Fibroblast of peridontal ligament (primary cell): ENCODE measurements around the gene HECW1.
A peak's percentile ranks its signal among the peaks of the same experiment; 100 is the strongest.

ENCODE experiments used
- DNase-seq: peaks from one replicate; pipeline ENCODE4 v3.0.0-alpha.2; 2010; ENCODE audit errors: extremely low read depth

Gene HECW1

DNA sequence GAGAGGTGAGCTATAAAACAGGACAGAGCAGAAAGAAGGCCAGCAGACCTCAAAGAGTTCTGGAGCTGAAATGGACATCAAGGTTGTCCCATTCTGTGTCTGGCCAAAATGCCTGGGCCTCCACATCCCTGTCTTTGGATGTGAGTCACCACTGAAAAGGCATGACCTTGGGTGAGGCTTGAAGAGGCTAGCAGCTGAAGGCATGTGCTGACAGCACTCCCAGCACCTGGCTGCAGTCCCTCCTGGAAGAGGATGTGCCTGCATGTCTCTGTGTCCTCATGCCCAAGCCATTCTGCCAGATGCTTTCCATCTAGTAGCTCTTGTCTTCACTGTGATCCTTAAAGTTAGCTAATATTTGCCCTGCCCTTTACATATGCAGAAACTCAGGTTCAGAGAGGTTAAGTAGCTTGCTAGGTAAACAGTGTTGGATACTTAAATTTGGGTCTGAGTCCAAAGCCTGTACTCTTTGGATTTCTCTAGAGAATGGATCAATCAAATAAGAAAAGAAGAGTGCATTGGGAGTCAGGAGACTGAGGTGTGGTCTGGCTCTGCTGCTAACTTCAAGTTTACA, 35.8 kb downstream of the HECW1 start:
- no peak for DNase-seq

DNA sequence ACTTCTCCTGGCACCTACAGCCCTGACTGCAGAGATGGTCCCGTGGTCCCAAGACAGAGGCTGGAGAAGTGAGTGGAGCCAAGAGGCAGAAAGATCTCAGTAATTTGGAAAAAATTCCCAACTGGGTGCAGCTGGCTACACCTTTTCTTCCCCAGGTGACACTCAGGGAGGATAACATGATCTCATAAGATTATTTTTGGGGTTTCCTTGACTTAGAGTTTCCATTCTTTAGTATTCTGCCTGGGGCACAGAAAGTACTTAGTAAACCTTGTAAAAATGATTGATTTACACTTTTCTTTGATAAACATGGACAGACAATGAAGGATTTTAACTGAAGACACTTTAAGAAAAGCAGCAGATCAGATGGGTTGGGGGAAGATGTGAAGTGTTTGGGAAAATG, 38.6 kb downstream of the HECW1 start:
- DNase-seq, result no peak

DNA sequence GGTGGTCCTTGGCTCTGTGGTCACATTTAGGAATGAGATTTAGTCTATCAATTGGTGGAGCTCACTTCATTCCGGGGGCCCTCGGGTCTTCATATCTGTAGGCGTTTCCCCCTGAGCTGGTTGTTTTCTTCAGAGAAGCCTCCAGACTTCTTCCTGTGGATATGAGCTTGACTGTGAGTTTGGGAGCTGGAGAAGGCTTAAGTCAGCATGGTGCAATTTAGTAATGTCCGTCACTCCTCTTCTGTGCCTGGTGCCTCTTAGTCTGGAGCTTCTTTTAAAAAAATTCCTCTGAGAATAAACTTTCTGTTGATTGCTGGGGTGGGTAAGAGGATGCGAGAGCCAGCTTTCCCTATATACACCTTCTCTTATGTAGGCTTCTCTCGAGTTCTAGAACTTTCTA, 40.2 kb downstream of the HECW1 start:
- no peak for DNase-seq

DNA sequence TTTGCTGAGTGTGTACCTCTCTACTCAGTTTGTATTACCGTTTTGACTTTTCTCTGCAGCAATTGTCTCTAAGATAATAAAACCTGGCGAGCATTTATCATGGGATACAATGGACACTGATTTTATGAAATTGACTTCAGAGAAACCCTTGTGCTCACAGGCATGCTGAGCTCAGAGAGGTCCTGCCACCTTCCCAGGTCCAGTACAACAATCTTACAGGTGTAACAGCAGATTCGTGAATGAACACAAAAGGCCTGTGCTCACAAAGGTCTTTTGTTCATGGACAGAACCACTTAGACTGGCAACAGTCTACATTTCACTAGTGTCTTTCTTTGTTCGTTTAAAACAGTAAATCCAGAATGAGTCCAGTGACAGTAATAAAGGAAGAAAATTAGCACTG, 43.2 kb downstream of the HECW1 start:
- no peak for DNase-seq

DNA sequence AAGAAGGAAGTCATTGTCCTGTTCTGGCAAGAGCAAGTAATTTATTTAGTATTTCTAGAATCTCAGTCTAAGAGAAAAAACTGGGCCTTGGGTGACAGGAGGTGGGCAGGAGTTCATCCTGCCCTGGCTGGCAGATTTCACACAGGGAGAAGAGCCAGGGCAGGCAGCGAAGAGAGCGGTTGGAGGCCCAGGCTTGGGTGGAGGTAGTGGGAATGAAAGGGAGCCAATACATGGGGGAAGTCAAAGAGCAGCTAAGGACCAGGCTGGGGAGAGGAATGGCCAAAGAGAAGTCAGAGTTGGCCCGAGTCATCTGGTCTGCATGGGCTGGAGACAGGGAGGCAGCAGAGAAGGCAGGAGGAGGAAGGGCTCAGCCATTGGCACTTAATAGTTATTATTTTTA, 51.4 kb downstream of the HECW1 start:
- DNase-seq, result no peak

DNA sequence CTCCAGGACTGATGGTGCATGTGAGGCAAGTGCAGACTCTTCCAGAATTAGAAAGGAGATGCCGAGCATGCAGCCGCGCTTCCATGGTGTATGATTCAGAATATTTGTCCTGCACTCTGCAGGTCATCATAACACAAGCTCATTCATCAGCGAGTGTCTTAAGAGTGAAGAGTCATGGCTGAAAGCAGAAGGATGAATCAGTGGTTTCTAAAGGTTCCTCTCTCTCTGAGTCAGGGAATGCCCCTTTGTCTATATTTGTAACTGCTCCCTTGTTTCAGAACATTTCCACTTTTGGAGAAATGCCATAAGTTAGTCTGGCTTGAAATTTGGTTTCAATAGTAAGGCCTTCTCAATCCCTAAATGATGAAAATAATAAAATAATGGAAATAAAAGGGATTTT, 52.3 kb downstream of the HECW1 start:
- DNase-seq, result peak; percentile 93

DNA sequence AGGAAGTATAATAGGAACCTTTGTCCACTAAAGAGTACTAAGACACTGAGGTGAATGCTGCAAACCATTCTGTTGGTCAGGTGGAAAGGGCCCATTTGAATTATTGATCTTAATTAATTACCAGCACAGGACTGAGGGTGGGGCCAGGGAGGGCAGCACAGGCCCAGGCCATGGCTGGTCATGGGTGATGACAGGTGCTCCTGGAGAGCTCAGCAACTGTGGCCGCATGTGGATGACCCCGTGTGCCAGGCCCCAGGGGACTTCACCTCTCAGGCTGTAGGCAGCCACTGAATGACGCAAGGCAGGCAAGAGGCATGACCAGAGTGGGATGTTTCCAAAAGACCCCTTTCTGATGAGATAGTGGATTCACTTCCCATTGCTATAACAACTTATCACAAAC, 54.2 kb downstream of the HECW1 start:
- no peak for DNase-seq

DNA sequence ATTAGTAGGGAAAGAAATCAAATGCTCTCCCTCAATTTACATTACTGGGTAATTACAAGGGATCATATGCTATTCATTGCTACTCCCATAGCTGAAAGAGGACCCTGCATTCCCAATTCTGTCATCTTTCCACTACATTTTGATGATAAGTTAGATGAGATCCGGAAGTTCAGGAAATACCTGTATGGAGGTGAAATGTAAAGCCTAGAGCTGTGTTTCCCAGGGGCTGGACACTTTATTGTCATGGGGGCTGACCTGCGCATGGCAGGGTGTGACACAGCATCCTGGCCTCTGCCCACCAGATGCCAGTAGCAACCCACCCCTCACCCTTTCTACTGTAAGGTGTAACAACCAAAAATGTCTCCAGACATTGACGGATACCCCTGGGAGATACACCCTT, 56.6 kb downstream of the HECW1 start:
- no peak for DNase-seq

DNA sequence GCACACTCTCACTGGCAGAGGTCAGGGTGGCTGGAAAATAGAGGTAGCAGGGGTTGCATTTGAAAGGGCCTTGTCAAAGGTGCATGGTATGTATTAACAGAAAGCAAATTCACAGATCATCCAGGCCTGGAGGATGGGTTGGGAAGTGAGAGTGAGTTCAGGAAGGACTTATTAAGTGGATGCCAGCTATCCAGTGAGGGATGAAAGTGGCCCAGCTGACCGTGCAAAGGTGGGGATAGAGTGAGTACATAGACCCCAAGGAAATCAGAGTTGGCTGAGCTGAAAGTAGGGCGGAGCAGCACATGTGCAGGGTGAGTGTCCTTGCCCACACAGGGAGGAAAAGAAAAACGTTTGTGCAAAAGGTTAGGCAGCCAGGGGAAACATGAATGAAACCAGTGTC, 58.1 kb downstream of the HECW1 start:
- no peak for DNase-seq

DNA sequence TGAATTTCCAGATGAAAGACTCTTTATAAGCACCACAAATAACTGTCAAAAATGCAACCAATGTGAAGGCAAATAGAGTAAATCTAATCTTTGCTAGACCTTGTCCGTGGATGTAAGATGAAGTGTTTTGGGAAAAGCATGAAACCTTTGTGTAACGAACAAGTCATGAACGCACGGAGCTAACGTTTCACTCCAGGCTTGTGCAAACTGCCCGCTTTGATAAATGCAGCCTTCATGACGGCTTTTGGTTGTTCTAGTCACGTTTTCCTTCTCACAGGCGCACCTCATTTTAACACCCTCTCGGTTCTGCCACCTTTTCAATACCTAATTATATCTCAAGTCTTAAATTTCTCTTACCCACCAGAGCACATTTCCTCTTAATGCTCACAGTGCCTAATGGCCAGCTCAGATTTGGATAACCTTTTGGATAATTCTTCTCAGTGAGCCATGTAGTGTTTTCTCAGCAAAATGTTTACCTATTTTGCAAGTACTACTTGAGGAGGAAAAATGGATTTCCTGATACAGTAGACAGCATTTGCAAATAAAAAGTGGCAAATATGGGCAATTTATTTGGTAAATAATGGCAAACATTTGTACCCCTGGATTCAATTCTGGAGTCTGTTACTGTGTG, 63.2 kb downstream of the HECW1 start:
- no peak for DNase-seq

DNA sequence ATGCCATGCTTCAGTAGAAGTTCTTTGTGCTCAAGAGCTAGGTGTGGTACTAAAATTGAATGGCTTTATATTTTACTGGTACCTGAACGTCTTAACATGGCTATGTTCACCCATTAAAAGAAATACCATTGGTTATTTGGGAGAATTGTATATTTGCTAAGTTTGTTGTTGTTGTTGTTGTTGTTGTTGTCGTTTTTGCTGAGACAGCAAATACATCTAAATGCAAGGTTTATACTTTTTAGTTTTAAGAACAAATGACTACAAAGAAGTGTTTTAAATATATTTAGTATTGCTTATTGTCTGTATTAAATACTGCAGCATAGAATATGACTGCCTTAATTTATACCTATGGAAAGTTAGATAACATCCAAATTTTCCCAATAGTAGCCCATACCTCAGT, 66.9 kb downstream of the HECW1 start:
- no peak for DNase-seq

DNA sequence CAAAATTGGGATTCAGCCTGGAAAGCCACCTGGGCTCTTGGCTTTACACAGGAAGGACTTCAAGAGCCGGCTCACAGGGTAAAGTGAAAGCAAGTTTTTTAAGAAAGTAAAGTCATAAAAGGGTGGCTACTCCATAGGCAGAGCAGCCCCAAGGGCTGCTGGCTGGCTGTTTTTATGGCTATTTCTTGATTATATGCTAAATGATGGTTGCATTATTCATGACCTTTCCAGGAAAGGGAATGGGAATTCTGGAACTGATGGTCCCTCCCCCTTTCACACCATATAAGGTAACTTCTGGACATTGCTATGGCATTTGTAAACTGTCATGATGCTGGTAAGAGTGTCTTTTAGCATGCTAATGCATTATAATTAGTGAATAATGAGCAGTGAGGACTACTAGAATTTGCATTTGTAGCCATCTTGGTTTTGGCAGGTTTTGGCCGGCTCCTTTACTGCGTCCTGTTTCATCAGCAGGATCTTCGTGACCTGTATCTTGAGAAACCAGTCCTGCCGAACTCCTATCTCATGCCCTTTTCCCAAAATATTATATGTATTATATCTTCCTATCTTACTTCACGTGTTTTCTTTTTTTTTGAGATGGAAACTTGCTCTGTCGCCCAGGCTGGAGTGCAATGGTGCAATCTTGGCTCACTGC, 80.5 kb downstream of the HECW1 start:
- DNase-seq, result no peak

DNA sequence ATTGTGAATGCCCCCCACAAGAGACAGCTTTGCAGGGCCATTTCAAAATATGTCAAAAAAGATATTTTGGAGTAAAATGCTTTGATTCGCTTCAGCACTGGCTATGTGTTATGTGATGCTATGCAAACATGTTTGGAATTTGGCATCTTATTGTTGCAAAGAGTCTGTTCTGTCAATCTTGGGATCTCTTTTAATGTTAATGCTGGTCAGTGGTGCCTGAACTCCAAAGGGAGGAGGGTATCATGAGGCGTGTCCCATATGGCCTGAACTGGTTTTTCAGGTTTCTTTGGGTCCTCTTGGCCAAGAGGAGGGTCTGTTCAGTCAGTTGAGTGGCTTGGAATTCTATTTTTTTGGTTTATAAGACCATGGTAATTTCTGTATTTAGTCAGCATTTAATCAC, 81.4 kb downstream of the HECW1 start:
- no peak for DNase-seq

DNA sequence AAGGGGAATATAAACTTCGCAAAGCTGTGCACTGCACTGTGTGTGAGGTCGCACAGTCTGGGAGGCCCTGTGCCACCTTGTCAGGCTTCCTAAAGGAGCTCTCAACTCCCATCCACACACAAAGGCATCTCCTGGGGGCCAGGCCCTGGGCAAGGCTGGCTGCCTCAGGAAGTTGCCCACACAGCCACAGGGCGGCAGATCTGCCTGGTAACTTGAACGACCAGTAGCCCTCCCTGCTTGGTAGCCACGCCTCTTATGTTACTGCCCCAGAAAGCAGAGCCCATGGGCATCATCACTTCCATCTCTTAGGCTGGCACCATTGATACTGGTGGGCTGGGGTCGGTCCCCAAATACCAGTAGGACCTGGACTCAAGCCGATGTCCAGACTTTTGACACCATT, 82.8 kb downstream of the HECW1 start:
- DNase-seq, result no peak

DNA sequence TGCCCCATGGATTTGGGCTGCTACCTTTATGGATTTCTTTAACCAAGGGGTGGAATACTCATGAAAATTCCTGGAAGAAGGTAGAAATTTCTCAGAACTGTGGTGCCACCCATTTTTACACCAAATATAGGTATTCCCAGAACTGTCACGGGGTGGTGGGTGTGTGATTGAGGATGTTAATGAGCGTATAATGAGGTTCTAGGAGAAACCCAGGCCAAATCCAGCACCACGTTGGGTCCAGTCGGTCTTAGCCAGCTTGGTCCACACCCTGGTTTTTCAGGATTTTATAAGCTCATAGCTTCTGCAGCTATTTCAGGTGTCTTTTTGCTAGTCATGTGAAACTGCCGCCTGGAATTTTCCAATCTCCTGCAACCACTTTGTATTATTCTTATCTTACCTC, 83.3 kb downstream of the HECW1 start:
- DNase-seq, result no peak

DNA sequence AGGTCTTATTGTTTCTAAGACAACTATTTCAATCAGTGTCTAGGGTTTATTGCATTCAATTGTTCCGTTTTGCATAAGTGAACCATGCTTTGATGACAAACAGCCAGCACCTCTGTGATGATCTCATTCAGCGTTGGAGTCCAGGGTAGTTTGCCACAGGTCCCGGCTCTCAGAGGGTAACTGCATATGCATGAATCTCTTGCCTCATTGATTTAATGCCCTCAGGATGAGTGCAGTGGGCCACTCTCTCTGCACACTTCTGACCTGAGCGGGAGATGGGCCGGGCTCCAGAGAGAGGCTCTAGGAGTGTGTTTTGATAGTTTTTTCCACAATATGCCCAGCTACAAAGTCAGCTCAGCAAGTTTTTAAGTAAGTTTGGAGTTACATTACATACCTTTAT, 83.9 kb downstream of the HECW1 start:
- no peak for DNase-seq

DNA sequence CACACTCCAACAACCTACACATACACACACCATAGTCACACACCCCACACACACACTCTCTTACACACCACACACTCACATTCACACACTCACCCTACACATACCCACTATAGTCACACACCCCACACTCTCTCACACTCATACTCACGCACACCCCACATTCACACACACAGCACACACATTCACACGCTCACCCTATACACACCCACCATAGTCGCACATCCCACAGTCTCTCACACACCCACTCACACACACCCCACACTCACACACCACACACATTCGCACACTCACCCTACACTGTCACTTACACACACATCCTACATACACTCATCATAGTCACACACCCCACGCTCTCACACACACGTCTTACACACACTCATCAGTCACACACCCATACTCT, 85.6 kb downstream of the HECW1 start:
- no peak for DNase-seq

DNA sequence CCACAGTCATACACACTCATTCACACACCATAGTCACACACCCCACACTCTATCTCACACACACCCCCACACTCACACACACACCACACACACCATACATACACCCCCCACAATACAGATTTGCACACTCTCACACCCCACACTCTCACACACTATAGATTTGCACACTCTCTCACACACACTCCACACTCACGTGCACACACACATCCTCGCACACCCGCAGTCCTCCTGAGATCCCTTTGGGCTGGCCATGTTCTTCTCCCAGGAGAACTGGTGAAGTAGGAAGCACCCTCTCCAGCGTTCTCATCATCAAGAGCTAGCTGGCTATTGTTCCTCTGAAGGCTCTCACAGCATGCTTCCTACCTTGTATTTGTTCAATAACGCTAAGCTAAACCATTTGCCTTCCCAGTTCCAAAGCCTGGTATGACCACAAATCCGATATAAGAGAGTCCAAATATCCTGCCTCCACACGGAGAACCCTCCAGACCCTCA, 86.2 kb downstream of the HECW1 start:
- no peak for DNase-seq

DNA sequence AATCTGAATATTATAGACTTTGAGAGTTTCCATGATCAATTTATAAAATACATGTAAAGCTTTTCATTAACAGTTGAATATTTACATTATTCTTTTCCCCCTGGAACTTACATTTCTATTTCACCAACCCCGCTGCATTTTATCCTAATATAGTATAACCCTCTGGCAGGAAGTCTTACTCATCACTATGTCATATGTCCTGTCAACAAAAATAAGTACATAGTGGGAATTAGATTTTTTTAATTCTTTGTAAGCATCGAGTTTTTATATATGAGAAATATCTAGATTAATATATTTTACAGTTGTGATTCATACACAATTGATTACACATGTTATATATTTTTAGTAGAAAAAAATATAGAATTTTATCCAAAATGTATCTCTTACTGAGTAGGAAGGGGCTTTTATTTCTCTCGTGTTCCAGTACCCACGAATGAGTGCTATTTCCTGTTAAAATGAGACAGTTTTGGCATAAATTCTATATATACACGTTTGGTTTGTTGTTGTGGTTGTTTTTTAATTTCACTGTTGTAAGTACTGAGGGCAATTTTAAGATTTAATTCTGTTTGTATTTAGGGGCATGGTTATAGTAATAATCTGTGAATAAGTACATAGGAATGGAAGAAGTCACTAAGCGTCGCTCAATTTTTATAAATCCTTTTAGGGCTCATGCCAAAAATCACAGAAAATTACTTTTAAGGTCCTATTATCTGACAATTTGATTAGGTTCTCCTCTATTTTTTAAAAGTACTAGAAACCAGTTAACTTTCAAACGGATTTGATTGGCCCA, 87.1 kb downstream of the HECW1 start:
- no peak for DNase-seq

DNA sequence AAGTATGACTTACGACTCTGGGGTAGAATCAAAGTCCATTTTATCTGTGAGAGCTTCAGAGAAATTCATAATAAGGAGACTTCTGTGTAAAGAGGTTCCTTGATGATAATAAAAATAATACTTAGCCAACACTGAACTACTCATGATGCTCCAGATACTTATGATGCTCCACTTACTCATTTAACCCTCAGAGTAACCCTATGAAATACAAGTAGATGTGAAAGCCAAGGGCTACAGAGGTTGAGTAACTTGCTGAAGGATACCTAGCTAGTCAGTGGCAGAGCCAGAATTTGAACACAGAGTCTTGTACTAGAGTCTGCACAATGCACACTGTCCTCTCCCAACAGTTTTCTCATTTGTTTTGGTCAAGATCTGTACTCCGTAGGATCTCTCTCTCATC, 89.5 kb downstream of the HECW1 start:
- peak; percentile 6 for DNase-seq

DNA sequence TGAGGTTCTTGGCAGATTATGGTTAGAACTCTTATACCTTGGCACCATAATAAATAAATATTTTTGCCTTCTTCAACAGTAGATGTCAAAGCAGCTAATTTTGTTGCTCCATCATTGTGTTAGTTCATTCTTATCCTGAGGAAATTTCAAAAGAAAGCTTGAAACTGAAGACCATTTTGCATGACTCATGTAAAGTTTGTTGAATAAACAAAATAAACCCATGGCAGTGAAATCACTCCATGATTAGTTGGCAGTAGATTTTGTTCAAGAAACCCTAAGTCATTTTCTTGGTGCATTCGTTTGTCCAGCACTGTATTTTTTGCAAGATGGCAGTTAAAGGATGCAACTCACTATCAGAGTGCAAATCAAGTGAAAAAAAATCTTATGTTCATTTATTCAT, 91.6 kb downstream of the HECW1 start:
- peak; percentile 75 for DNase-seq

DNA sequence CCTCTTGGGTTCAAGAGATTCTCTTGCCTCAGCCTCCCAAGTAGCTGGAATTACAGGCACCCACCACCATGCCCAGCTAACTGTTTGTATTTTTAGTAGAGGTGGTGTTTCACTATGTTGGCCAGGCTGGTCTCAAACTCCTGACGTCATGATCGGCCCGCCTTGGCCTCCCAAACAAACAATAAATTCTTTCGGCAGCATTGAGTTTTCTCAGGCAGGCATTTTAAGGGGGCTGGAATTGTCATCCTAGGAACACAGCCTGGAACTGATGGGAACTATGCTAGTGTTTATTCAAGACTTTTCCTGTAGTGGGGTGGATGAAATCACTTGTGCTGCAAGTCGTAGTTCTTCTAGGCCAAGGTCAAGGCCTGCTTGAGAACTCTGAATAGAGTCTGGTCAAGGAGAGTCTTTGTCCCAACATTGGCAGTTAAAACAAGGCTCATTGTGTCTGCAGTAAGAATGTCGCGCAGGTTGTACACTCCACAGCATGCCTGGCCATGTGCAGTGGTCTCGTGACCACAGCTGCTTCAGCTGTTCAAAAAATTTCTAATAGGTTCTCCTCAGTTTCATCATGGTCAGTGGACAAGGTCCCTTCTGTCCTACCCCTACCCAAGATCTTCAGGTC, 92.8 kb downstream of the HECW1 start:
- no peak for DNase-seq
